SU-DHL-6 (cell line): ENCODE results near the gene TNFAIP8.

Experiments
- EZH2phosphoT487 ChIP-seq: fragments of 200-600 bp; sonication (generic), shearing (Covaris generic); conservative IDR thresholded peaks from 2 replicates; pipeline ENCODE4 v1.6.1; 2018; ENCODE audit warnings: mild to moderate bottlenecking, antibody characterized with exemption, low read length, moderate library complexity, mixed read lengths
- TF ChIP-seq, protein P1 (sequence below): fragments of 200-600 bp; sonication (generic); IDR thresholded peaks from one replicate; pipeline ENCODE4 v1.5.1; 2017; ENCODE audit warnings: antibody characterized with exemption, mild to moderate bottlenecking, low read length, moderate library complexity; ENCODE audit not compliant: insufficient read depth, poor library complexity, severe bottlenecking

DNA sequence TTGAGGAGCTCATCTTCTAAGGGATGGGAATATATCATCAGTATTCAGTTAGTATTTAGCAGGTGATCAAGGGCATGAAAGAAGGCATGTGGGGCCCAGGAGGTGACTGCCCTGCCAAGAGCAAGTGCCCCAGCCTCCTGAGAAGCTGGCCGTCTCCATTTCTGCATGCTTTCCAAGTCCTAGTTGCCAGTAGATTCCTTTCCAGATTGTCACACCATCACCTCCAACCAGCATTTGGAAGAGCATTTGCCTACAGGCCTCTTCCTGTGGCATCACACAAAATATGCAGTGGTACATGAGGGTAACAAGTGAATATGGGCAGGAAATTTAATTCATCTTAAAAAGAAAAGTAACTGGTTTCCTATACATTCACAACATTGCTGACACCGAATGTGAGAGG is 7.5 kb downstream of the TNFAIP8 start:
- TF ChIP-seq, protein P1, sequence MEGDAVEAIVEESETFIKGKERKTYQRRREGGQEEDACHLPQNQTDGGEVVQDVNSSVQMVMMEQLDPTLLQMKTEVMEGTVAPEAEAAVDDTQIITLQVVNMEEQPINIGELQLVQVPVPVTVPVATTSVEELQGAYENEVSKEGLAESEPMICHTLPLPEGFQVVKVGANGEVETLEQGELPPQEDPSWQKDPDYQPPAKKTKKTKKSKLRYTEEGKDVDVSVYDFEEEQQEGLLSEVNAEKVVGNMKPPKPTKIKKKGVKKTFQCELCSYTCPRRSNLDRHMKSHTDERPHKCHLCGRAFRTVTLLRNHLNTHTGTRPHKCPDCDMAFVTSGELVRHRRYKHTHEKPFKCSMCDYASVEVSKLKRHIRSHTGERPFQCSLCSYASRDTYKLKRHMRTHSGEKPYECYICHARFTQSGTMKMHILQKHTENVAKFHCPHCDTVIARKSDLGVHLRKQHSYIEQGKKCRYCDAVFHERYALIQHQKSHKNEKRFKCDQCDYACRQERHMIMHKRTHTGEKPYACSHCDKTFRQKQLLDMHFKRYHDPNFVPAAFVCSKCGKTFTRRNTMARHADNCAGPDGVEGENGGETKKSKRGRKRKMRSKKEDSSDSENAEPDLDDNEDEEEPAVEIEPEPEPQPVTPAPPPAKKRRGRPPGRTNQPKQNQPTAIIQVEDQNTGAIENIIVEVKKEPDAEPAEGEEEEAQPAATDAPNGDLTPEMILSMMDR: no peak
- no peak for TF ChIP-seq EZH2phosphoT487
